Activated effector memory CD4-positive, alpha-beta T cell treated with anti-CD3 and anti-CD28 coated beads, Interleukin-2, amount 50 U/mL, for 16 hours (primary cell): Measurements from ENCODE around the gene CT45A2.
"Not testable (repeated sequence)": the region's sequence is repeated elsewhere in the genome, so short reads cannot be mapped to it uniquely, and the experiment has no call there.

Experiments
- DNase-seq: peaks from one replicate; pipeline ENCODE4 v3.0.0-alpha.2; 2020

The CT45A2 gene, protein sequence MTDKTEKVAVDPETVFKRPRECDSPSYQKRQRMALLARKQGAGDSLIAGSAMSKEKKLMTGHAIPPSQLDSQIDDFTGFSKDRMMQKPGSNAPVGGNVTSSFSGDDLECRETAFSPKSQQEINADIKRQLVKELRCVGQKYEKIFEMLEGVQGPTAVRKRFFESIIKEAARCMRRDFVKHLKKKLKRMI

GRCh38 chrX:135819912-135820311, at the start of gene CT45A2:
Gene CT45A2 (minus strand): TSS chrX:135820012. CDS start chrX:135816265, 3,747 bp downstream.
- not testable (repeated sequence) for DNase-seq

- not testable (repeated sequence) for DNase-seq
Observed at GRCh38 chrX:135854438-135854837, 34.6 kb upstream of the CT45A2 start, which contains the start of gene CT45A8. Gene CT45A8 (minus strand): TSS chrX:135854538. CDS start chrX:135850783, 3,755 bp downstream.

DNA sequence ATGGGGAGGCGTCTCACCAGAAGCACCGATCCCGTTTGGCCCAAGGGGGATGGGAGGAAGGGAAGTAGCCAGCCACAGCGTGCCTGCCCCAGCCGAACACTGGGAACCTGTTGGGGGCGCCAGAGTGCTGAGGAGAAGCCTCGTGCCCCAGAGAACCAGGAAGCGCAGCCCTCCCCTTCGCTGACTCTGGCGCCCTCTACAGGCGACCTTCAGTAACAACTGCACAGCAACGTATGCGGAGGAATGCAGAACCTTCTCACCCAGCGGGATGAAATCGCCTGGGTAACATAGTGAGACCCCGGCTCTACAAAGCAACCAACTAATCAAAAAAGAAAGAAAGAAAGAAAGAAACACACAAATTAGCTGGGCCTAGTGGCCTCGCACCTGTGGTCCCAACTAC, 17.4 kb upstream of the CT45A2 start, which contains the start of gene CT45A7:
CT45A7 (minus strand) TSS at position 101 of the 400 bp plus-strand sequence. CDS start 3,747 bp downstream, outside the sequence.
- not testable (repeated sequence) for DNase-seq

DNA sequence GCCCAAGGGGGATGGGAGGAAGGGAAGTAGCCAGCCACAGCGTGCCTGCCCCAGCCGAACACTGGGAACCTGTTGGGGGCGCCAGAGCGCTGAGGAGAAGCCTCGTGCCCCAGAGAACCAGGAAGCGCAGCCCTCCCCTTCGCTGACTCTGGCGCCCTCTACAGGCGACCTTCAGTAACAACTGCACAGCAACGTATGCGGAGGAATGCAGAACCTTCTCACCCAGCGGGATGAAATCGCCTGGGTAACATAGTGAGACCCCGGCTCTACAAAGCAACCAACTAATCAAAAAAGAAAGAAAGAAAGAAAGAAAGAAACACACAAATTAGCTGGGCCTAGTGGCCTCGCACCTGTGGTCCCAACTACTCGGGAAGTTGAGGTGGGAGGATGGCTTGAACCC, 17.1 kb downstream of the CT45A2 start, which contains the start of gene CT45A6:
CT45A6 (minus strand) TSS at position 101 of the 400 bp plus-strand sequence. CDS start 3,794 bp downstream, outside the sequence.
- not testable (repeated sequence) for DNase-seq

GRCh38 chrX:135785403-135785802, 34.4 kb downstream of the CT45A2 start, which contains the start of gene CT45A5:
Gene CT45A5 (minus strand): TSS chrX:135785503. CDS start chrX:135781729, 3,774 bp downstream.
- DNase-seq, result not testable (repeated sequence)

- not testable (repeated sequence) for DNase-seq
Observed at GRCh38 chrX:135768091-135768490, 51.7 kb downstream of the CT45A2 start, which contains the start of gene CT45A3. Gene CT45A3 (minus strand): TSS chrX:135768191. CDS start chrX:135764444, 3,747 bp downstream.
